BLaER1 treated with 17β-estradiol and CSF1 and Interleukin-3, amounts not matched to agents 10 nM and 100 nM (cell line): ENCODE data around the gene RETREG1.

Source experiments
- H3K27ac ChIP-seq, 11 experiments: shearing (Covaris generic); formaldehyde crosslinking; 2 replicates each; pipeline ENCODE4 v1.8.1; 2022
- H3K27me3 ChIP-seq, 11 experiments: shearing (Covaris generic); formaldehyde crosslinking; 2 replicates each; pipeline ENCODE4 v1.8.1; 2022
- H3K36me3 ChIP-seq, 11 experiments: shearing (Covaris generic); formaldehyde crosslinking; 2 replicates each; pipeline ENCODE4 v1.8.1; 2022
- H3K4me1 ChIP-seq, 10 experiments: shearing (Covaris generic); formaldehyde crosslinking; 2 replicates each; pipeline ENCODE4 v1.8.1; 2022
- H3K4me2 ChIP-seq, 11 experiments: shearing (Covaris generic); formaldehyde crosslinking; 2 replicates each; pipeline ENCODE4 v1.8.1; 2022
- H3K4me3 ChIP-seq, 10 experiments: shearing (Covaris generic); formaldehyde crosslinking; 2 replicates each; pipeline ENCODE4 v1.8.1; 2022
- H3K9ac ChIP-seq, 11 experiments: shearing (Covaris generic); formaldehyde crosslinking; 2 replicates each; pipeline ENCODE4 v1.8.1; 2022
- H3K9me3 ChIP-seq, 11 experiments: shearing (Covaris generic); formaldehyde crosslinking; replicated peaks in 1 of 11; 2 replicates each; pipeline ENCODE4 v1.8.1; 2022
- H4K20me1 ChIP-seq, 11 experiments: shearing (Covaris generic); formaldehyde crosslinking; 2 replicates each; pipeline ENCODE4 v1.8.1; 2022
- Cebpa-rat ChIP-seq, 11 experiments: shearing (Covaris generic); IDR thresholded peaks; 2 replicates each; pipeline ENCODE4 v1.8.1; 2022

RETREG1 gene

GRCh38 chr5:16531063-16531648, 85.6 kb downstream of the RETREG1 start:
- Histone ChIP-seq H3K9me3 (0 out of 22 replicates have a peak, but pooled peaks cover 0 to 4% (median 0%) of the 10 kb centered on the region in 11 experiments), H3K4me2 (0 out of 22 replicates have a peak overlapping the region, but pooled peaks of 1 of the 11 experiments have one; percentile 15), H3K4me1 (peaks cover 0 to 5% (median 0%) of the 10 kb centered on the region in 10 experiments; a peak in 4 of 20 replicates), H3K27ac (no peak overlapping the region), H3K9ac (no peak overlapping the region), H3K36me3 (peaks cover 0 to 30% (median 4%) of the 10 kb centered on the region in 11 experiments; a peak in 12 of 22 replicates), H3K27me3 (no peaks in the 10 kb centered on the region), H3K4me3 (no peak overlapping the region), H4K20me1 (peaks cover 0 to 19% (median 0%) of the 10 kb centered on the region in 11 experiments; a peak in 3 of 22 replicates)
- no peak for TF ChIP-seq Cebpa-rat (IDR thresholded peaks at IDR 0.05)

- Histone ChIP-seq H3K4me2 (no peak overlapping the region), H3K27ac (no peak overlapping the region), H3K9me3 (no peaks in the 10 kb centered on the region), H3K9ac (no peak overlapping the region), H3K4me1 (peaks cover 12 to 24% (median 13%) of the 10 kb centered on the region in 10 experiments), H3K36me3 (peaks cover 0 to 16% (median 0%) of the 10 kb centered on the region in 11 experiments; a peak in 7 of 22 replicates), H3K4me3 (no peak overlapping the region), H4K20me1 (peaks cover 0 to 19% (median 0%) of the 10 kb centered on the region in 11 experiments; a peak in 3 of 22 replicates), H3K27me3 (no peaks in the 10 kb centered on the region)
- no peak for TF ChIP-seq Cebpa-rat (IDR thresholded peaks at IDR 0.05)
These were observed 87.5 kb downstream of the RETREG1 start for GRCh38 chr5:16529306-16529705.

GRCh38 chr5:16528382-16529110, 88.3 kb downstream of the RETREG1 start:
- no peaks in the 10 kb centered on the region for H3K27me3 ChIP-seq

DNA sequence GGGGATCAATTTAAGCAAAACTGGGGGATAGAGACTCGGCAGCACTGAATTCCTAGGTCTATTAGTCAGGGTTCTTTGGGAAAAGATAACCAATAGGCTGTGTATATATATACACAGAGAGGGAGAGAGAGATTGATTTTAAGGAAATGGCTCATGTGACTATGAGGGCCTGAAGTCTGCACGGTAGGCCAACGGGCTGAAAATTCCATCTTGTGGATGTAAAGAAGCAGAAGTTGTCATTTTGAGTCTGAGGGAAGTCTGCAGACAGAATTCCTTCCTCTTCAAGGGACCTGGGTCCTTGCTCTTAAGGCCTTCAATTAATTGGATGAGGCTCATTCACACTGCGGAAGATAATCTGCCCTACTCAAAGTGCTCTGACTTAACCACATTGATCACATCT, 91.1 kb downstream of the RETREG1 start:
- Histone ChIP-seq H3K27ac (no peak overlapping the region), H3K4me1 (peaks cover 25 to 39% (median 28%) of the 10 kb centered on the region in 10 experiments), H3K36me3 (peaks cover 0 to 16% (median 0%) of the 10 kb centered on the region in 11 experiments; a peak in 4 of 22 replicates), H3K27me3 (no peaks in the 10 kb centered on the region), H3K4me2 (peak overlapping the region in 5 of 11 experiments; percentile 31 to 68 (median 57); a peak in 6 of 22 replicates), H3K9ac (no peak overlapping the region), H4K20me1 (peaks cover 0 to 28% (median 0%) of the 10 kb centered on the region in 11 experiments; a peak in 4 of 22 replicates), H3K9me3 (0 out of 22 replicates have a peak, but pooled peaks cover 0 to 3% (median 0%) of the 10 kb centered on the region in 11 experiments), H3K4me3 (no peak overlapping the region)
- TF ChIP-seq Cebpa-rat (IDR thresholded peaks at IDR 0.05) = no peak

More at GRCh38 chr5:16528382-16529110, 88.3 kb downstream of the RETREG1 start:
- Histone ChIP-seq H3K9me3 (0 out of 22 replicates have a peak, but pooled peaks cover 0 to 3% (median 0%) of the 10 kb centered on the region in 11 experiments), H3K27ac (no peak overlapping the region), H3K4me2 (no peak overlapping the region), H3K36me3 (peaks cover 0 to 16% (median 0%) of the 10 kb centered on the region in 11 experiments; a peak in 4 of 22 replicates), H3K4me3 (no peak overlapping the region), H3K4me1 (peaks cover 16 to 28% (median 20%) of the 10 kb centered on the region in 10 experiments), H3K9ac (no peak overlapping the region), H4K20me1 (peaks cover 0 to 19% (median 0%) of the 10 kb centered on the region in 11 experiments; a peak in 3 of 22 replicates)
- TF ChIP-seq Cebpa-rat (IDR thresholded peaks at IDR 0.05) = no peak

- Histone ChIP-seq H3K4me3 (no peak overlapping the region), H3K27me3 (no peaks in the 10 kb centered on the region), H3K27ac (no peak overlapping the region), H3K9ac (no peak overlapping the region), H3K9me3 (0 out of 22 replicates have a peak, but pooled peaks cover 0 to 3% (median 0%) of the 10 kb centered on the region in 11 experiments), H3K36me3 (peaks cover 0 to 12% (median 0%) of the 10 kb centered on the region in 11 experiments; a peak in 4 of 22 replicates), H3K4me1 (peaks cover 23 to 39% (median 29%) of the 10 kb centered on the region in 10 experiments), H3K4me2 (peak overlapping the region; percentile 17 to 68 (median 57); a peak in 21 of 22 replicates), H4K20me1 (peaks cover 0 to 36% (median 0%) of the 10 kb centered on the region in 11 experiments; a peak in 3 of 22 replicates)
- no peak for TF ChIP-seq Cebpa-rat (IDR thresholded peaks at IDR 0.05)
These were observed 92.5 kb downstream of the RETREG1 start for GRCh38 chr5:16524286-16524685.

GRCh38 chr5:16521521-16522483, 95.0 kb downstream of the RETREG1 start:
- H3K36me3 ChIP-seq = peaks cover 0 to 3% (median 0%) of the 10 kb centered on the region in 11 experiments; a peak in 1 of 22 replicates
- no peaks in the 10 kb centered on the region for H3K27me3 ChIP-seq
- H3K4me3 ChIP-seq = no peak overlapping the region
- H3K27ac ChIP-seq = no peak overlapping the region
- no peak overlapping the region for H3K9ac ChIP-seq
- H4K20me1 ChIP-seq = peaks cover 0 to 45% (median 0%) of the 10 kb centered on the region in 11 experiments; a peak in 2 of 22 replicates
- peaks cover 23 to 39% (median 29%) of the 10 kb centered on the region in 10 experiments for H3K4me1 ChIP-seq
- TF ChIP-seq Cebpa-rat (IDR thresholded peaks at IDR 0.05) = no peak
- H3K4me2 ChIP-seq = peak overlapping the region in 7 of 11 experiments; percentile 3 to 20 (median 14); a peak in 11 of 22 replicates
- 0 out of 22 replicates have a peak, but pooled peaks cover 0 to 3% (median 0%) of the 10 kb centered on the region in 11 experiments for H3K9me3 ChIP-seq

DNA sequence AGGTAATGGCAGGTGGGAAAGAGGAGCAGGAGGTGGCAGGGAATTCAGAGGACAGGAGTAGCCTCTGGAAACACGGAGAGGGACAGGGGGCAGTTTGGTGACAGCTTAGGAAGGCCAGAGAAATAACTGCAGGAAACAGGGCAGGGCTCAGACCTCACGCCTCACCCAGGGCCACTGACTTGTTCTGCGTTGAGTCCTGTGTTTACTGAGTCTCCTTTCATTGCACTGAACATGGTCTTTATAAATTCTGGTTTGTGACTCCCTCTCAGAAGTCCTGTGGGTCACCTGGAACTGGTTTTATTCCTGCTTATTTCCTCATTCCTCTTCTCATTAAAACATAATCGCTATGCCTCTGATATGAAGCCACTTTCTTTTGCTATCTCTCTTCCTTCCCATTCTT, 96.0 kb downstream of the RETREG1 start:
- Histone ChIP-seq H3K4me1 (peaks cover 20 to 39% (median 29%) of the 10 kb centered on the region in 10 experiments), H3K9me3 (0 out of 22 replicates have a peak, but pooled peaks cover 0 to 3% (median 0%) of the 10 kb centered on the region in 11 experiments), H3K36me3 (no peaks in the 10 kb centered on the region), H3K27me3 (no peaks in the 10 kb centered on the region), H4K20me1 (peaks cover 0 to 42% (median 0%) of the 10 kb centered on the region in 11 experiments; a peak in 2 of 22 replicates), H3K4me2 (peak overlapping the region in 8 of 11 experiments; percentile 3 to 20 (median 14); a peak in 12 of 22 replicates), H3K4me3 (no peak overlapping the region), H3K9ac (no peak overlapping the region), H3K27ac (no peak overlapping the region)
- TF ChIP-seq Cebpa-rat (IDR thresholded peaks at IDR 0.05) = no peak

GRCh38 chr5:16519435-16519834, 97.4 kb downstream of the RETREG1 start:
- H3K27ac ChIP-seq = no peak overlapping the region
- no peaks in the 10 kb centered on the region for H3K36me3 ChIP-seq
- 0 out of 22 replicates have a peak, but pooled peaks cover 0 to 3% (median 0%) of the 10 kb centered on the region in 11 experiments for H3K9me3 ChIP-seq
- H3K4me2 ChIP-seq = no peak overlapping the region
- peaks cover 6 to 29% (median 17%) of the 10 kb centered on the region in 10 experiments; a peak in 18 of 20 replicates for H3K4me1 ChIP-seq
- TF ChIP-seq Cebpa-rat (IDR thresholded peaks at IDR 0.05) = no peak
- H4K20me1 ChIP-seq = peaks cover 0 to 42% (median 0%) of the 10 kb centered on the region in 11 experiments; a peak in 2 of 22 replicates
- no peaks in the 10 kb centered on the region for H3K27me3 ChIP-seq
- no peak overlapping the region for H3K9ac ChIP-seq
- H3K4me3 ChIP-seq = no peak overlapping the region
